ENCODE results near the gene CAMTA1.
A peak's percentile ranks its signal among the peaks of the same experiment; 100 is the strongest.

The CAMTA1 gene

DNA sequence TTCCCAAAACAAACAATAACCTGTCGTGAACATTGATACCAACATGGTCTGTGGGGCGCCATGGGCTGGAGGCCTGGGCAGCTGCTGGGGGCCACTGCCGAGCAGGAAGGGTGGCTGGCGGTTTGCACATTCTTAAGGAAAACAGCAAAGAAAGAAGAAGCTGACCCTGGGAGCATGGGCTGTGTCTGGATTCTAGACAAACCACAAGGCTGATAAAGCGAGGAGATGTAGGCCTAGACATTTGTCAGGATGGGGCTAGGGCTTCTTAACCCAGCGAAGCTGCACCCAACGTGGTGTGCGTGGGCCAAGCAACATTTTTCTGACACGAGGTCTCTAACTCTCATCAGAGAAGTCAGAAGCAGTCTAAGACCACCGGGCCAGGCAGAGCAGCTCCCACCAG lies 663.7 kb downstream of the CAMTA1 start:
- DNase-seq, result no peak

DNA sequence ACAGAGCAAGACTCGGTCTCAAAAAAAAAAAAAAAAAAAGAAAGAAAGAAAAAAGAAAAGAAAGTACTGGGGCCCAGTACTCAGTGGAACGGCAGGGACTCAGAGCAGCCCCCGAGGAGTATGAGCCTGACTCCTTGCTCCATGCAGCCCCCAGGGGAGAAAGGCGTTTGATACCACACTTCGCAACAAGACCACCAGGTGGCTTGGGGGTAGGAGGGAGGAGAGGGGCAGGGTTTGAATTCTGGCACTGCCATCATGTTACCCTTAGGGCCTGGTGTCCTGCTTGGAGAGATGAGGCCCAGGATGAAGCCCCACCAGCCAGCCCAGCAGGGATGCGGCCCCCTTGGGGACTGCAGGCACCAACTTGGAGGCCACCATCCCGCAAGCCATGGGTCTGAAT lies 664.5 kb downstream of the CAMTA1 start:
- no peak for DNase-seq

DNA sequence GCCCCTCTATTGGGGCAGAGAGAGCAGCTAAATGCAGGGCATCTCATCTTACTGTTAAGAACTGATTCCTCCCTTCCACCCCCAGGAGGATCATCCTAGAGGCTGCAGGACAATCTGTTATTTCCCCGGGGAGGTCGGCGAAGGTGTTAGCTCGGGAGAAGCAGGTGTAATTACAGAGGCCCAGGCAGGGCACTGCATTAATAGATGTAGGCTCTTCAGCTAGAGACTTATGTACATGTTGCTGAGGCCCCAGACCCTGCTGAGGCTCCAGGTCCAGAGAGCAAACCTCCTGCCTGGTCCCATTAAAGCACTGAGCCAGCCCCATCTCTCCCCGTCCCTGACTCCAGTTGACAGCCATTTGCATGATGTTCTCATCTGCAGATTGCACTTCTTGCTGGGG lies 665.6 kb downstream of the CAMTA1 start:
- DNase-seq, result no peak

DNA sequence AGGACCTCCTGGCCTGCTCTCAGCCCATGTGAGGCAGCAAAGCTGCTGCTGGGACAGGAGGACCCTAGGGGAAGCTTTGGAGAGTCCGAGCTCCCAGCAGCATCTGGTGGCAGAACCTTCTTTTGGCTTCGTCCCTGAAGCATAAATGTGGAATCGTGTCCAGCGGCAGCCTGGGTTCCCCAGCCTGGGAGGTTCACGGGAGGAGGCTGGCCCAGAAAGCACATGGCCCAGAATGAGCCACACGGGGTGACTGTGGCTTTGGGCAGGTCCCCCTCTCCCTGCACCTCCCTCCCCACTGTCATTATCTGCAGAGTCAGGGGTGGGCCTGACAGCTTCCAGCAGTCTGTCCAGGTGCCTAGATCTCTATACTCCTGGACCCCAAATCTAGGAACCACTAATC lies 667.8 kb downstream of the CAMTA1 start:
- no peak for DNase-seq

DNA sequence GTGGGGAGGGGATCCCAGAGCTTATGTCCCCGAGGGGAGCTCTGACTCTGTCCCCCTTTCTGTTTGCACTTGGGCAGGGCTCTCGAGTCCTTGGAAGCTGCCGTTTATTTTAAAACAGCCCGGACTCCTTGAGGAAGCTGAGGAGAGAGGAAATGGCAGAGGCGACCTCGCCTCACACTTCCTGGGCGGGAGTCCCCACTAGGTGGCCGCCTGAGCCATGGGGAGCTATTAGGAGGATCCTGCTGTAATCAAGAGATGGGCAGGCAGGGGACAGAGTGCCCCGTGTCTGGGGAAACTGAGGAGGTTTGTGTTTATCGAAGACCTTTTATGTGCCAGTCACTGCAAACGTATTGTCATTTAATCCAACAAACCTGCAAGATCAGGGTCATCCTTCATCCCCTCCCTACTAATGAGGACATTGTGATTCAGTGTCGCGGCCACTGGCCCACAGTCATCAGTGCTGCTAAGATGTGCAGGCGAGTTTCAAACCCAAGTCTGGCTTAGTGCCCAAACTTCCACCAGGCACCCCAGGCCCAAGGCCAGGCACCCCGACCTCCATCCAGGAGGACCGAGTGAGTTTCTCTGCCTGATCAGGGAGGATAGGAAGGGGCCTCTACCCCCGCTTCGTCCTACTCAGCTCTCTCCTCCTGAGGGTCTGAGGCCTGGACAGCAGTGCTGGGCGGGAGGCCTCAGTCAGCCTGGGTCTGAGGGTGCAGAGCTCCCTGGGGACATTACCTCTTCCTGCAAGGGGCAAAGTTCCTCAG lies 669.0 kb downstream of the CAMTA1 start:
- DNase-seq, result no peak

DNA sequence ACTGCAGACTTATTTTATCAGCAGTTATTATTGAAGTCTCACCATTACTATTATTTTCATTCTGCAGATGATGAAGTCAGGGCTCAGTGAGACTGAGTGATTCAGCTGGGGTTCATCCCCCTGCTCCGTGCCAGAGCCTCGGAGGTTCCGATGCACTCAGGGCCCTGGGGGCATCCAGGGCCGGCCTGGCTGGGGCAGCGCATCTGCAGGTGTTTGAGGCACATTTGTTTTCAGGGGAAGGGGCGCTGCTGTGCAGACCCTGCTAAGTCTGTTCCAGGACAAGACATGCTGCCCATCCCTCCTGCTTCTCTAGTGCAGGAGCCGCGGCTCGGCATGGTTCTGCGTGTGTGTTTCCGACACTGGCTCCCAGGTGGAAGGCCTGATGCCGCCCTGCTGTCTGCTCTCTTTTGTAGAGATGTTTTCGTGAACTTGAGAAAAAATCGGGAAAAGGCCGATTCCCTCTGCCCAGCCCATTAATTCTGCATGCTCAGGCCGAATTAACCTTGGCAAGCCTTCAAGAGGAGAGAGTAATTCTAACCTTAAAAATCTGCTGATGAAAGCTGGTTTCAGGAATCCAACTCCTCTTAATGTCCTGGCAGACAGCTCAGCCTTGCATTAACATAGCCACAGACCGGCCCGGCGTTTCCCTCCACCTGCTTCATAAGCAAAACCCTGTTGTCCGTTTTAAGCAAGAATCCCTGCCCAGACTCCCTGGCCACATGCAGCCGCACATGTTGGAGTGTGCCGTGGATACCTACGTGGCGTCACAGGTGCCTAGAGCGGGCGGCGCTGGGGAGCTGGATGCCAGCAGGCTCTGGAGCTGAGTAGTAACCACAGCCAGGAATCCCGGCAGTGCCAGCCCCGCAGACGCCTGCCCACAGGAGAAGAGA lies 669.9 kb downstream of the CAMTA1 start:
- no peak for DNase-seq

DNA sequence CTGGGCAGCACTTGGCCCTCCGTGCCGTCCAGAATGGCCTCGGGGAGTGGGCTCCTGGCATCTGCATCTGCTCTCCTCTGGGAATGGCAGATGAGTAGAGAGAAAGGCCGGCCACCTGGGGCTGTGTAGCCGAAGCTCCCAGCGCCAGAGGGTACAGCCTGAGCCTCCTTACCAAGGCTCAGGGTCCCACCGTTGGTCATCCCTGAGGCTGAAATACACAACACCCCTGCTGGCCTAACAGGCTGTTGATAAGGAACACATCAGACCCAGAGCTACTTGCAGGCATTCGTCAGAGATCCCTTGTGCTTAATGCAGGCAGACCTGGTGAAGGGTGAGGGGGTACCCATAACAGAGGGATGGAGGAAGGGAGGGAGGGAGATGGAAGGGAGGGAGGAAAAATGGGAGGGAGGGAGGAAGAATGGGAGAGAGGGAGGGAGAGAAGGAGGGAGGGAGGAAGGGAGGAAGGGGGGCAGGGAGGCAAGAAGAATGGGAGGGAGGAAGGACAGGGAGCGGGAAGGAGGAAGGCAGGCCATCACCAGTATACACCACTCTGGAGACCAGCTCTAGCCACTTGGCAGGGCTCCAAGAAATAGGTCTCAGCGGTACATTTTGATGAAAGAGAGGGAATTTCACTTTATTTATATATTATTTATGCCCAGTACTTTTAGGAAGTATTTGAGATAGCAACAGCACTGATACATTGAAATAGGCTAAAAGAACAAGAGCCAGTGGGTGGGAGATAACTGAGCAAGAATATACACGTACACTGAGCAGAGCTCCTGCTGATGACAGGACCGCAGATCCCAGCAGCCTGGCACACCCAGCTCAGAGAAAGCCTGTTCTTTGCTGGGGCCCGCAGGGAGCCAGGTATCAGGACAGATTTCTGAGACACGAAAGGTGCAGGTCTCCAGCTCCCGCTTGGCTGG lies 670.8 kb downstream of the CAMTA1 start:
- DNase-seq, result no peak

DNA sequence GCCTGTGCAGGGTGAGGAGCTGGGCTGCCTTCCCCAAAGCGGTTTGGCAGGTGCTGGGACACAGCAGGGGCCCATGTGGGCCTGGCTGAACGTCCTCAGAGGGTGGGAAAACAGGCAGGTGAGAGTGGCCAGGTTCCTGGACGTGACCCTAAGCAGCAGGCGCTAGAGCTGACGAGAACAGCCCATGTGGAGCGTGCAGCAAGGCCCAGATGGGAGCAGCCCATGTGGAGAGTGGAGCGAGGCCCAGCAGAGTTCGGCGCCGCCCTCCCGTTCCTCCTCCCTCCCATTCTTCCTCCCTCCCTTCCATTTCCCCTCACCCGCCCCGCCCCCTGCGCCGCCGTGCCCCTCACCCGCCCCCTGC lies 671.4 kb downstream of the CAMTA1 start:
- no peak for DNase-seq

DNA sequence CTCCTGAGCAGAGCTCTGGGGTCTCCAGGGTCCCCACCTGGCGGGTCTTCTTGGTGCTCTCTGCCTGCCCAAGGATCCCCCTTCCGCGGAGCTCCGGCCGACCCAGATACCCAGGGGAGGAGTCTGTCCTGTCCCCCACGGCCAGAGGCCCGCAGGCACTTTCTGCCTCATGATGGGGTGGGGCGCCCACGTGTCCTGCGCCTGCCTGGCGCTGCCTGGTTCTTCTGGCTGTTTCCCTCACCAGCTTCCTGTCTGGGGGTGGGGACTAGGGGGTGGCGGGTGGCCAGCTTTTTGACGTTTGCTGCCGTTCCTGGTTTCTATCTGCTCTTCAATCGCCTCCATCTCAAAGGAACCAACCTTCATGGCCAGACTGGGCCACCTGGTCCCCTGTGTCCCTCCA lies 672.6 kb downstream of the CAMTA1 start:
- DNase-seq, result no peak

DNA sequence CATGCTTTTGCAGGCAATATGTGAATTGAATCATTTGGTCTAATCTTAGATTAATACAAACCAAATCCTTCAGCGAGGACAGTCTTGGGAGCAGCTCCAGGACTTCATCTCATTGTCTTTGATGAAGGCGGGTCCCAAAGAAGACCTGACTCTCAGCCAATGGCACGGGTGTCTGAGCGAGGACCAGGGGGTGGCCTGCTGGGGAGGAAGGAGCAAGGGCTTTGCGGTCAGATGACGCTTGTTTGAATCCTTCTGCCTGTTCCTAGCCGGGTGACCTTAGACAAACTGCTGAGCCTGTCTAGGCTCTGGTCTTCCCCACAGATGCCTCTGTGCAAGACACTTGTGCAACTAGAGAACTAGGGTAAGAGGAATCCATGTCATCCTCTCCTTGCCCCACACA lies 673.7 kb downstream of the CAMTA1 start:
- no peak for DNase-seq

DNA sequence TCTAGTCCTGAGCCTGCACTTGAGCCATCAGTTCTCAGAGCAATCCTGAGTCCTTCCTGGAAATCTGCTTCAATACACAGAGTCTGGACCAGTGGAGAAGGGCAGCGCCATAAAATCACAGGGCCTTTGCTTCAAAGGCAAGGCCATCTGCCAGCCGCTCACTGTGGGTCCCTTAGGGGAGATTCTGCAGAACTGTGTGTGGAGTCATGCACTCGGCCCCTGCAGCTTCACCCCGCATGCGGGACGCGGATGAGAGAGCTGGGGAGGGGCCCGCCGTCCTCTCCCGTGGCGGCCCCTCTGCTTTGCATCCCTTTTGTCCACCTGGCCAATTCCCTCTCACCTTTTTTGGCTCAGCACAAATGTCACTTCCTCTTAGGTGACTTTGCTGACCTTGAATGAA lies 674.7 kb downstream of the CAMTA1 start:
- no peak for DNase-seq

DNA sequence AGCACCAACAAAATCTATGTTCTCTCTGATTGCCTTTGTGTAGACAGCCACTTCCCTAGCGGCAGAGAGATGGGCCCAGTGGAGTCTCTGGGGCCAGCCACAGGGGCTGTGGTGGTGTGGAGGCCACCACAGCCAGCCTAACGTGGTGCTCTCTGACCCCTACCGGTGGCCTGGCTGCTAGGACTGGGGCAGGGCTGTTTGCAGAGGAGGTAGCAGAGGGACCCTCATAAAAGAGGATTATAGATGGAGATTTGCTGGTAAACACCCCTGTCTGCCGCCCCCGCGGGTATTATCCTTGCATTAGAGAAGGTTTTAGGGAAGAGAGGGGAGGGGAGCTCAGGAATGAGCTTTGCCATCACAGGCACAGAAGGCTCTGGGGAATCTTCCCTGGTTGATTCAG lies 675.6 kb downstream of the CAMTA1 start:
- DNase-seq, result no peak

DNA sequence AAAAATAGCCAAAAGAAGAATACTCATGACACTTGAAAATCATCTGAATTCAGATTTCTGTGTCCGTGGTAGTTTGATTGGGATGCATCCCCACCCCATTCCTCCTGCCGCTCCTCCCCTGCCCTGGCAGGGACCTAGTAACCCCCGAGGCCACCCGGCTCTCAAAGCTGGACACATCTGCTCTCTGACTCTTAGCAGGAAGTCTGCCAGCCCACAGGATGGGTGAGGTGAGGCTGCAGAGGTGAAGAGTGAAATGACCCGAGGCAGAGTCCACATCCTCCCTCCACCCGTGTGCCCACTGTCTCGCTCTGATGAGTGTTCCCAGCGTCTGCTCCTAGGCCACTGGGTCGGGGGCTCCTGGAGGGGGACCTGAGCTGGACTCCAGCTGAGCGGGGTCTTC lies 677.4 kb downstream of the CAMTA1 start:
- DNase-seq, result no peak

DNA sequence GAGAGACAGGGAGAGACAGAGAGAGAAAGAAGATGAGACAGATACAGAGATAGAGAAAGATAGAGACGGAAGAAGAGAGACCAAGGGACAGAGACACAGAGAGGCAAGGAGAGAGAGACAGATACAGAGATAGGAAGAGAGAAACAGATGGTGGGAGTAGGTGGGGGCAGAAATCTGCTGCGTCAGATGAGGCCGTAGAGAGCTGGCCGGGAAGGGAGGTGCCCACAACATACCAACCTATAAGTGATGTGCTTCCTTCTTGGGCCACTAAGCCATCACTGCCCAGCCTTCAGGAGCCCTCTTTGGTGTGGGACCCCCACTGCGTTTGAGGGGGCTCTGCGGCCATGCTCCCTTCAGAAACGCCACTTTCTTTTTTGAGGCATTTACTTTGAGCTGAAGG lies 678.3 kb downstream of the CAMTA1 start:
- no peak for DNase-seq

DNA sequence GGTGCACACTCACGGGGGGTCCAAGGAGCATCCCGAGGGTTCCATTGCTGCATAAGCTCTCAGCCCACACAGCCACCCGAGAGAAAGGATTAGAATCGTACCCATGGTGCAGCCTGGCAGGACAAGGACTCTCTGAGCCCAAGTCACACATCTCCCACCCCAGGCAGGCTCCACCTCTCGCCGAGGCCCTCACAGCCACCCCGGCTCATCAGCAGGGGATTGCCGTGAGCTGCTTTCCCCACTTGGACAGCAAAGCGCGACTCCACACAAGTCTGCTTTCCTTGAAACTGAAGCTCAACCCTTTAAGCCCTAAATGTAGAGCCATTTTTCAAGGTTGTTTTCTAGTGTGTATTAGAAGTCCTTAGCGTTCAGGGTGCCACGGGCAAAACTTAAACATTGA lies 679.5 kb downstream of the CAMTA1 start:
- DNase-seq, result no peak

DNA sequence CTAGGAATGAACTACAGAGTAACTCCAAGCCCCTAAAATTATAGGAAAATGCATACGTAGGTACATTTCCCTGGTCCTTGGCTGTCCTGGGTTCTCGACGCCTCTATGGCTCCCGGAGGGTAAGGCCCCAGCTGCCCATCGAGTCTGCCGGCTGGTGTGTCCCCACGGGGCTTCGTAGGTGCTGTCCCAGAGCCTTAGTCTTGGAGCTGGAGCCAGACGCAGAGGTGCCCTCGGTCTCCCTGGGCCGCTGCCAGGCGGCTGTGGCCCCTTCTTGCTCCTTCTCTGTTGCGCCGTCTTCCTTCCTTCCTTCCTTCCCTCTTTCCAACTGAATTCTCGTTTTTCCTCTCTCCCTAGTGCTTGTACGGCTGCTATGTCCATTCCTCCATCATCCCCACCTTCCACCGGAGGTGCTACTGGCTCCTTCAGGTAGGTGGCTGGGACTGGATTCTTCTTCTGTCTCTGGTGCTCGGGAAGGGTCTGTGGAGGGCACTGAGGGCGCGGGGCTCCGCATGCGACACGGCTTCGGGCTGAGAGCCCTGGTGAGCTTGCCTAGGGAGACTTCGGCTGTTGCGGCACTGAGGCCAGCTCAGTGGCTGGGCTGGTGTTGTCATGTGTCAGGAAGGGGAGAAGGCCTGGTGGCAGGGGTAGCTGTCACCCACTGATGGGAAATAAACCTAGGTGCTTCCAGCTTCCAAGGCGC lies 682.4 kb downstream of the CAMTA1 start:
- no peak for DNase-seq

DNA sequence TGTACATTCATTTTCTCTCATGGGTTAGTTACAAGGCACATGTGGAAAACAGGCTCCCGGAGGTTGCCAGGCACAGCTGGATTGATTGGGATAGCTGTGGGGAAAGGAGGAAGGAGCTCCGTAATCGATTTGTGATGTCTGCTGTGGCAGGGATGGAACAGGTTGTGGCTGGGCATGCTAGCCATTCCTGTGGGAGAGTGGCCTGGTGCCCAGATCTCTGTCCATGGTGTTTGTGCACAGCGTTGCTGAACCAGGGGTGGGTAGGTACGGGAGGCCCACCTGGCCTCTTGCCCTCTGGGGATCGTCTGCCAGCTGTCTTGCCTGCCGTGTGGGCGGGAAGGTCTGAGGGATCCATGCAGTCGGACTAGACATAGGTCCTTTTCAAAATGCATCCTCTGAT lies 683.0 kb downstream of the CAMTA1 start:
- no peak for DNase-seq

DNA sequence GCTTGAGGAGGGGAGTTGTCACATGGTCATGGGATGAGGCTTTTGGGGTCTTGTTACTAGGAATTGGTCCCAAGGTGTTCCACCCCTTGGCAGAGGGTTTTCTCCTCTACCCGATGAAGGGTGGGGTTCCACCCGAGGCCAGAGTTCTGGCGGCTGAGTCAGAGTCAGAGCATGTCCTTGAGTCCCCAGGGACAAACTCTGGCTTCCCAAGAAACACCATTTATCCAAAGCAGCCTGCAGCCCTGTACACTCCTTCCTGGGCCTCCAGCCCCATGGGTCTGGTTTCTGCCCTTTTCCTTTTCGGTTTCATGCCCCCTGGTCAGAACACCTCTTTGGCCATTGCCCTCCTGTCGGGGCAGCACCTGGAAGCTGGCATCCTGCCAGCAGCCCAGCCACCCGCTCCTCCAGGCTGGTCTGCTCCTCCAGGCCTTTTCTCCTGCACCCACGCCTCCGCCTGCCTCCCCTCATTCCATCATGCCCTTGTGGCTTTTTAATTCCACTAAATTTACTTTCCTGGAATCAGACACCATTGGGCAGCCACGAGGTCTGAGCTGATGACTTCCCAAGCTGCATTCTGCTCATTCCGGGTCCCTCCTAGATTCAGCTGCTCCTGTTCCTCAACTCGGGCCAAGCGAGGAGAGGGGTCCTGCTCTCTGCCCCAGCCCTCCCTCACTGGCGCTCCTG lies 684.1 kb downstream of the CAMTA1 start:
- no peak for DNase-seq

DNA sequence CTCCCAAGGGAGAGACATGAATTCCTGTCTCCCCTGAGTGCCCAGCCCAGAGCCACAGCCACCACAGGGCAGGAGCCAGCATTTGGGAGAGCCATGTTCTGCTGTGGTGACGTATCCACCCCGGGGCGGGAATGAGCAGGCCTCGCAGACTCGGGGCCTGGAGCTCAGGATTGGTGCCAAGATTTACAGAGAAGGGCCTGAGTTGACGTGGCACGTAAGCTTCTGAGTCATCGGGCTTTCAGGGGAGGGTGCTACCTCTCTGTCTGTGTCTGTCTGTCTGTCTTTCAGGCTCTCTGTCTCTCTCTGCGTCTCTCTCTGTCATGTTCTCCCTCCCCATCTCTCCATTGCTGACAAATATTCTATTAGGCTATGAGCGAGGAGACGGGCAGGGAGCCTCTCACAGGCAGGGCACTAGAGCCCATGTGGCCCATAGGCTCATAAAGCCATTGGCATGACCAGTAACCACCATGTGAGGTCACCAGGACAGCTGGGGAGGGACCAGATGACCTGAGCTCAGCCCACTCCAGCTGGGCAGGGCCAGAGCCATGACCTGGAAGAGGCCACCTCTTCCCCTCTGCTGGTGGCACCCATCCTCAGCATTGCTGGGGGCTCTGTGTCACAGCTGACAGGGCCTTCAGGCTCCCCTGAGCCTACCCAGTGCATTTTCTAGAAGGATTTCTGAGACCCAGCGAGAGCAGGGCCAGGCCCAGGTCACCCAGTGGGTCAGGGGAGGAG lies 685.8 kb downstream of the CAMTA1 start:
- peak; percentile 77 for DNase-seq

DNA sequence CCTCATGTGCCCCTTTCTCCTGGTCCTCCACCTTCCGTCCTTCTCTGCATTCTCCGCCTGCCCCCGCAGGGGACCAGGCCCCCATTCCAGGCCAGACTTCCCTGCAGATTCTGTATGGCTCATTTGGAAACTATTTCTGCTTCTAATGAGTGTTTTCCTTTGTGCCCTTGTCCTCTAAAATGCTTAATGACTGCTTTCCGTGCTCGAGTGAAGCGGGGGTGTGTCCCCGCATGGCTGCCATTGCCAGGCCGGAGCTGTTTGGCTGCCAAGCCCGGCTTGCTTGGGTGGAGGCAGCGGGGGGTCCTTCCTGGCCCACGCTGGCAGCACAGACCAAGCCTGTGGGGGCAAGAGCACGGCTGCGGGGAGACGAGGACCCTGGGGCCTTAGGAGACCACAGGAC lies 686.6 kb downstream of the CAMTA1 start:
- DNase-seq, result peak; percentile 84
